NCI-H146 treated with DMSO at 0.1 percent for 48 hours (cell line): ENCODE results near the gene WFDC1.
A peak's percentile ranks its signal among the peaks of the same experiment; 100 is the strongest.

Experiments
- DNase-seq: peaks from one replicate; lab custom pipeline; 2025; ENCODE audit not compliant: unreplicated experiment; lab: John Stamatoyannopoulos, UW

Gene WFDC1, protein sequence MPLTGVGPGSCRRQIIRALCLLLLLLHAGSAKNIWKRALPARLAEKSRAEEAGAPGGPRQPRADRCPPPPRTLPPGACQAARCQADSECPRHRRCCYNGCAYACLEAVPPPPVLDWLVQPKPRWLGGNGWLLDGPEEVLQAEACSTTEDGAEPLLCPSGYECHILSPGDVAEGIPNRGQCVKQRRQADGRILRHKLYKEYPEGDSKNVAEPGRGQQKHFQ

DNA sequence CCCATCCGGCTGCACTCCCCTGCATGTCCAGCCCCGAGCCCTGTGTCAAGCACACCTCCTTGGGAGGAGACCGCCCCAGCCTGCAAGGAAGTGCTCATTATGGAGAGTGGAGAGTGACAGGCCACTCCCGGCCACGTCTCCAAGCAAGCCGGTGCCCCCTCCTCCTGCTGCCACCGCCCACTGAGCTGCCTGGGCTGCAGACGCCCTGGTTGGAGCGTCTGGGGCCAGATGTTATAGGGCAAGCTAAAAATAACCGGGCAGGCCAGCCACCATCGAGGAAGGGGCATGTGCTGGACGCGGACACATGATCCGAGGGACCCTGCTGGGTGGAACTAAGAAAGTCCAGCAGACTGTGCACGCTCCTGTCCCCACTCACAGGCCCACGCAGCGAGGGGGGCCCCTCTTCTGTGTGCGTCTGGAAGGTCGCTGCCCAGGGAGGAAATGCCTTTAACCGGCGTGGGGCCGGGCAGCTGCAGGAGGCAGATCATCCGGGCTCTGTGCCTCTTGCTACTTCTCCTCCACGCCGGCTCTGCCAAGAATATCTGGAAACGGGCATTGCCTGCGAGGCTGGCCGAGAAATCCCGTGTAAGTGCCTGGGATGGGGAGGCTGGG is at the start of gene WFDC1:
Gene WFDC1, plus strand, starts transcription at position 348 of the 612 bp plus-strand sequence. Its CDS starts 94 bp downstream, at position 442.
- peak; percentile 3 for DNase-seq

DNA sequence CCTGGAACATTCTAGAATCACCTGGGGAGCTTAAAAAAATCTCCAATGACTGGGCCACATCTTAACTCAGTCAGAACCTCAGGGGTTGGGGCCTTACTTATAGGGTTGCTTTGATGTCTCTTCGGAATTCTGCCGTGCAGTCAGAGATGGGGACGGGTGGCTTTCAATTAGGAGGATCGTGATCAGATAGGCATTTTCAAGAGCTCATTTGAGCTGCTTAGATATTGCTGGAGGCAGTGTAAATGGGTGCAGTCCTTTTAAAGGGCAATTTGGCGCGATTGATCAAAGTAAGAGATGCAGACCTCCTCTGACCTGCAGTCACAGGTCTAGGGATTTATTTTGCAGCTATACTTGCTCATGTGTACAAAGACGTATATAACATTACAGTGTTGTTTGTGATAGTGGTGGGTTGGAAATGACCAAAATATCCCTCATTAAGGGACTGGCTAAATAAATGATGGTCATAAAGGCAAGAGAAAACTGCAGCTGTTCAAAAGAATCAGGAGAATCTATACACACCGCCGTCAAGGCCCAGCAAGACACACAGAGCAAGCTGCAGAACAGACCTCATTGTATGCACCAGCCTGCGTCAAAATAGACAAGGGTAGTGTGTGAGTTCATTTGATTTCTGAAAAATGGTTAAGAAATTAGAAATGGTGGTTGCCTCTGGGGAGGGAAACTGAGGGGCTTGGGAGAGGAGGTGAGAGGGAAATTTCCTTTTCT is 48.6 kb upstream of the WFDC1 start:
- no peak for DNase-seq

DNA sequence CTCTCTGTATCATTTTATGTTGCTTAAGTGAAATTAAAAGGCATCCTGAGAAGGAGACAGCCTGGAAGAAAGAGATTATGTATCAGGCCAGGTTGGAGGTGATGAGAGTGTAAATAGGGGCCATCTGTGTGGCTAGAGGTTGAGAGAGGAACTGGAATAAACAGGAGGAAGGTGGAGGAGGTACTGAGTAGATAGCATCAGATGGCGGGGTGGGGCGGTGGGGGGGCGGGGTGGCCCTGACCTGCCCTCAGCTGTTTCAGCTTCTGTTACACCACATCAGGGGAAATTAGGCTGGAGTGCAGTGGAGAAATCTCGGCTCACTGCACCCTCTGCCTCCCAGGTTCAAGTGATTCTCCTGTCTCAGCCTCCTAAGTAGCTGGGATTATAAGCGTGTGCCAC is 48.0 kb upstream of the WFDC1 start:
- DNase-seq: no peak

DNA sequence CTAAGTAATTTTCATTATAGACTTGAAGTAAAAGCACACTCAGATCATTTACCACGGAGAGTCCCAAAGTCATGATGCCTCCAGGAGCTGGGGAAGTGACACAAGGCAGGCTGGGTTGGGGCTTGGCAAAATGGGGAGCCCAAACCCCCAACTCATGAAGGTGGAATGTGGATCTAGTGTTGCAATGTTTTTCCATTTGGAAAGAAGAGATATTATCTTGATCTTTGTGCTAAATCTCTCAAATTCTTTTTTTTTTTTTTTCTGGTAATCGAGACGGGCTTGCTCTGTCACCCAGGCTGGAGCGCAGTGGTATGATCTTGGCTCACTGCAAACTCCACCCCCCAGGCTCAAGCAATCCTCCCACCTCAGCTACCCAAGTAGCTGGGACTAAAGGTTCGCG is 47.3 kb upstream of the WFDC1 start:
- no peak for DNase-seq

DNA sequence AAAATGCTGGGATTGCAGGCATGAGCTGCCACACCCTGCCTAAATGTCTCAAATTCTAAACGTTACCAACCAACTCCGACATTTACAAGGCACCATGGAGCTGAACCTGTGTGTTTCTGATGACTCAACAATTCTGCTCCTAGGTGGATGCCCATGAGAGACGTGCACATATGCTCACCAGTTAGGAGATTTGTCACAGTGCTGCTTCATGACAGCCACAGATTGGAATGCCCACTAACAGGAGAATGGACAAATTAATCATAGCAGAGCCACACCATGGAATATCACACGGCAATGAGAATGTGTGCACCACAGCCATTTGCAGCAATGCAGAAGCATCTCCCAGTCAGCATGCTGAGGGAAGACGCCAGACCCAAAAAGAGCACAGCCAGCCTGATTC is 46.8 kb upstream of the WFDC1 start:
- DNase-seq: no peak

DNA sequence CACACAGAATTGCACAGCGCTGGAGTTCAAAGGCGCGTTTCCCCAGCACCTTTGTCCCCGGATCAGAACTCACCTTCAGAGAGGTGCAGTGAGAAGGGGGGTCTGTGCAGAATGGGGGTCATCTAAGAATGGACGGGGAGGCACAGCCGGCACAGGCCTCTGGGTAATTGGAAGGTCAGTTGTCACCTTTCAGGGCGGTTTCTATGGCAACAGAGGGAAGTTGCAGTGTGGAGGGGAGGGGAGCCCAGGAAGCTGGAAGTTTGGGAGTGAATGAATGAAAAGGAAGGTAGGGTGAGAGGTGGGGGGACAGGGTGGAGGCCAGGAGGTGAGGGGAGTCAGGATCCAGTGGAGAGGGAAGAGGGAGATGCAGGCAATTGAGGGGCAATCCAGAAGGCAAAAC is 42.5 kb upstream of the WFDC1 start:
- no peak for DNase-seq

DNA sequence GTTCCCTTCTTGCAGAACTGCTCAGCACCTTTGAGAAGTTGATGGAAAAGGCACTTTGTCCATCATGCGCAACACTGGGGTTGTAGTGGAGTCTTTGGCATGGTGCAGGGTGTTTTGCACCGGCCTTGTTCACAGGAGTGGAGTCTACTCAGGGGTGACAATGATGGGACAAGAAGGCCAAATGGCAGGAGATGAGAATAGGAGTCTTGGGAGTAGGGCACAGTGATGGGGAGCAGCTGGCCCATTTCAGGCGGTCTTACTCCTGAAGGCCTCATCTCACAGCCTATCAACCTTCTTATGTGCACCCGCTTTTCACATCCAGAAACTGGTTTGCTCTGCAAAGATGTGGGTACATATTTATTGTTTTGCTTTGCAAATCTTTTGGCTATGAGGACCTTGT is 41.5 kb upstream of the WFDC1 start:
- DNase-seq: no peak

DNA sequence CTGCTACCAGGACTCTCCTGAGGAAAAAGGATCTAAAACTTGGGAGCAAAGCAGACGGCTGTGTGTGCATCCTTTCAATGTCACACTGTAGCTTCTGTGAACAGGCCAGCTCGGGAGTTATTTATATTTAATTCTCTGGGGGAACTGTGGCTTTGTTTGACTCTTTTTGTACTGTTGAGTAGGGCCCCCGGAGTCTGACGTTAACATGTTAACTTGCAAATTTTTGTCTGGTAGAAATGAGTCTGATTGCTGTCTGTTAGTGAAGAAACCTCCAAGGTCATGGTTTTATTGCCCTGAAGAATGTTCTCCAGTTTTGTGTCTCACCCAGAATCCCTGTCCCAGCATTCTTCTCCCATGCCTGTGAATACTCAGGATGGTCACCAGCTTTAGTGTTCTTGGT is 40.6 kb upstream of the WFDC1 start:
- DNase-seq: no peak

DNA sequence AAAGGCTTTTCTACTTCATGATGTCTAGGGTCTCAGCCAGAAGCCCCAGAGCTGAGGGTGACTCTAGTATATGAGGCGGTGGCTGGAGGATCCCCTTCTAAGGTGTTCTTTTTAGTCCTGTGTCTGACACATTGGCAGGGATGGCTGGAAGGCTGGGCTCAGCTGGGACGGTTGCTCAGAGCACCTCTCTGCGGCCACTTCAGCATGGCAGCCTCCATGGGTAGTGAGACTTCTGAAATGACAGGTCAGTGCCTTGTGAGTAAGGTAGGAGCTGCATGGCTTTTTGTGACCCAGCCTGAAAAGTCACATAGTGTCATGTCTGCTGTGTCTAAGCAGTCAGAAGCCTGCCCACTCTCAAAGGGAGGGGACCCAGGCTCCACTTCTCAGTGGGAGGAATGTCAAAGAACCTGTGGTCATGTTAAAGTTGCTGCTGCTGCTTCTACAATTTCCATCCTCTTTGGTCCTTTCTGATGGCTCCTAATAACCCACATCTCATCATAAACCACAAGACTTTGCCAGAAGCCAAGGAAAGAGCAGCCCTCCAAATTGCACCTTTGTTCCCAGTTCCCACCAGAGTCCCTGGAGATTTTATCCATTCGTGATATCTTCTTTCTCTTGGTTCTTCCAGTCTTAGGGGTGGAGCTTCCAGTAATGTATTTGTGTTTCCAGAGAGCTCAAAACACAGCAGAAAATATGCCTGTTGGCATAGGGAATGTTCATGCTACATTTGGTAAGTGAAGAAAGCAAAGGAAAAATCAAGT is 39.4 kb upstream of the WFDC1 start:
- DNase-seq: no peak

DNA sequence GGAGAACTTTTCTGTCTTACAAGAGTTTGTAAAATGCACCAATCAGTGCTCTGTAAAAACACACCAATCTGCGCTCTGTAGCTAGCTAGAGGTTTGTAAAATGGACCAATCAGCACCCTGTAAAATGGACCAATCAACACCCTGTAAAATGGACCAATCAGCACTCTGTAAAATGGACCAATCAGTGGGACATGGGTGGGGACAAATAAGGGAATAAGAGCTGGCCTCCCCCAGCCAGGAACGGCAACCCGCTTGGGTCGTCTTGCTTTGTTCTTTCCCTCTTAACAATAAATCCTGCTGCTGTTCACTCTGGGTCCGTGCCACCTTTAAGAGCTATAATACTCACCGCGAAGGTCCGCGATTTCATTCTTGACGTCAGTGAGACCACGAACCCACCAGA is 36.4 kb upstream of the WFDC1 start:
- DNase-seq: no peak

DNA sequence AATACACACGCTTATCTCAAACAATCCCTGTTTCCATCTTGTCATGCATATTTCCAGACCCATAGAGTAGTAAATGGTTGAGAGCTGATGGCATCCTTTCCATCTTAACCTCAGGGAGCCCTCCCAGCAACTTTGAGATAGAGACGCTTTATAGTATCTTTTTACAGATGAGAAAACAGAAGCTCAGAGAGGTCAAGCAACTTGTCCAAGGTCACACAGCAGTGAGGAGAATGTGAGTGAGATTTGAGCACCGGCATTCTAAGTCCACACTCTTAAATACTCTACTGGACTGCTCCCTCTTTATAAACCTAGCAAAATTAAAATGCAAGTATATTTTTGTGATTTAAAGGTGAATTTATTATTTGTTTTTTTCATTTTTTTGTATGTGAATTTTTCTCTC is 35.0 kb upstream of the WFDC1 start:
- no peak for DNase-seq

DNA sequence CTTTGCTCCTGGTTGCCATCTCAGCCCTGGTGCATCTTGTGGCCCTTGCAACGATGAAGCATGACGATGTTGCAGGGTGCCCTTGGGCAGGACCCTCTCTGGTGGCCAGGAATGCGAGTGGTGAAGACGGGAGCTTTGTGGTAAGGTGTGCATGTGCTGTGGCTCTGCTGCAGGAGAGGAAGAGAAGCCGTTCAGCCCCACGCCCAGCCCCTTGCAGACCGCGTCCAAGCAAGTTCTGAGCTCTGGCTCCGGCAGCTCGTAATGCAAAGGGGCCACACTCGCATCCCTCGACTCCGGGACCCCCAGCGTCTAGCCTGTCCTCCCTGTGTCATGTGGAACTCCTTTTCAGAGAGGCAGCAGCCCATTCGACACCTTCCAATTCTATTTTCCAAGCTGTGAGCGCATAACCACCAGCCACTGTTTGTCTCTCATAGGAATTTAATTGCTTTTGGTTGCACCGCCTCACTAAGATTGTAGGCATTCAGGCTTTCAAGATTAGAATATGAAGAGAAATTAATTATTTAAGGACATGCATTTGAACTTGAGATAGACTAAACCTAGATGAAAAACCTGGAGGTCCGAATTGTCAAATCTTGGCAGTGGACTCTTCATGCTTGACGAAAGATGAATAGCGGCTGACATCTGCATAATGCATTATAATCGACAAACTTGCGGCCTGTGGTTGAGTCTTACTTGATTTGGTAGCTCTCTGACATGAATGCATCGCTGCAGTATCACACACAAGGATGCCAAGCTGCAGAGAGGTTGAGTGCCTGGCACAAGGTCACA is 33.7 kb upstream of the WFDC1 start:
- no peak for DNase-seq

DNA sequence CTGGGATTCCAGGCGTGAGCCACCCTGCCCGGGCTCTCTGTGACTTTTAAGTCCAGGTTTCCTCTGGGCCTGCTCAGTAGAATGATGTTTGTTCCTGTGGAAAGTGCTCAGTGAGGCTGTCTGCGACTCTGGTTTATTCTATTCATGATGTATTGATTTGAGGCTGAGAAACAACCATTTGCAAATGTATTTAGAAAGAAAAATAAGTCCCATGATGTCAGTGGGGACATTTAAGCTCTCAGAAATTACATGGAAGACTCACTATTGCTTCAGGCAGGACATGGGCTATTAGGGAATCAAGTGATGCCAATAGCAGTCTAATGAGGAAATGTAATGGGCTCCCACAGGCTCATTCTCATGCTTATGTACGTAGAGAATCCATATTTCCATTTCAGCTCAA is 32.6 kb upstream of the WFDC1 start:
- DNase-seq: no peak

DNA sequence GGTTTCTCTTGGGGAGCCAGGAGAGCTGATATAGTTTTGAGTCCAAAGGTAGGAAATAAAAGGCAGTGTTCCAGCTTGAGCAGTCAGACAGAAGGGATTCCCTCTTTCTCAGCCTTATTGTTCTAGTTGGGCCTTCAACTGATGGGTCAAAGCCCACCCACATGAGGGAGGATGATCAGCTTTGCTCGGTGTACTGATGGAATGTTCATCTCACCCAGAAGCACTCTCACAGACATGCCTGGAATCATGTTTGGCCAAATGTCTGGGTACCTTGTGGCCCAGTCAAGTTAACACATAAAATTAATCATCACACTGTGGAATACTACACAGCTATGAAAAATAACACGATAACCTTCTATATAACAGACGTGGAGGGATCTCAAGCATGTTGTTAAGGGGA is 31.7 kb upstream of the WFDC1 start:
- DNase-seq: no peak

DNA sequence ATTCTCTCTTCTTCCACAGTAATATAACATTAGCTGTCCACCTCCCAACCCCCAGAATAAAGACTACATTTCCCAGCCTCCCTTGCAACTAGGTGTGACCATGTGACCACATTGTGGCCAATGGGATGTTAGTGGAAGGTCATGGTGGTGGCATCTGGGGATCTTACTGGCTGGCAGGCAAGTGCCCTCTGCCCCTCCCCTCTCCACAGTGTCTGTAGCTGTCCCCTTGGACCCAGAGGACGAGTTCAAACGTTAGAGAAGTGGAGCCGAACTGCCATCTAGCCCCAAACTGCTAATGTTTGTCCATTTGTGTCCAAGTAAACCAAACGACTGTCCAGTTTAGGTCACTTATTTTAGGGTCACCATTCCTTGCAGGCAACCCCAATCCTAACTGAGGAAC is 28.2 kb upstream of the WFDC1 start:
- peak; percentile 4 for DNase-seq

DNA sequence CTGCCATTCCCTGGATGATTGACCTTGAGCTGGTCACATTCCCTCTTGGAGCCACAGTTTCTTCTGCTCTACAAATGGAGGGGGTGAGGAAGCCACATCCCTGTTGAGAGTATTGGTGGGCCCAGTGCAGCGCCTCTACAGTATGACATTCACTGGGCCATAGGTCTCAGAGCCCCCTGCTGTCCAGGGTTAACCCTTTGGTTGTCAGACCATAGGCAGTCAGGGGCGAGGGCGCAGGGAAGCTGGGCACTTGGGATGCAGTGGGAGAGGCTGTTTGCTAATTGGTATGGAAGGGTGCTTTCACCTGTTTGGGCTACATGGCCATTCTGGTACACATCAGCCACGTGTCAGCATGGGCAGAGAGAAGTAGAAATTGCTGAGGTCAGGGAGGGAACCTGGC is 27.3 kb upstream of the WFDC1 start:
- DNase-seq: no peak

DNA sequence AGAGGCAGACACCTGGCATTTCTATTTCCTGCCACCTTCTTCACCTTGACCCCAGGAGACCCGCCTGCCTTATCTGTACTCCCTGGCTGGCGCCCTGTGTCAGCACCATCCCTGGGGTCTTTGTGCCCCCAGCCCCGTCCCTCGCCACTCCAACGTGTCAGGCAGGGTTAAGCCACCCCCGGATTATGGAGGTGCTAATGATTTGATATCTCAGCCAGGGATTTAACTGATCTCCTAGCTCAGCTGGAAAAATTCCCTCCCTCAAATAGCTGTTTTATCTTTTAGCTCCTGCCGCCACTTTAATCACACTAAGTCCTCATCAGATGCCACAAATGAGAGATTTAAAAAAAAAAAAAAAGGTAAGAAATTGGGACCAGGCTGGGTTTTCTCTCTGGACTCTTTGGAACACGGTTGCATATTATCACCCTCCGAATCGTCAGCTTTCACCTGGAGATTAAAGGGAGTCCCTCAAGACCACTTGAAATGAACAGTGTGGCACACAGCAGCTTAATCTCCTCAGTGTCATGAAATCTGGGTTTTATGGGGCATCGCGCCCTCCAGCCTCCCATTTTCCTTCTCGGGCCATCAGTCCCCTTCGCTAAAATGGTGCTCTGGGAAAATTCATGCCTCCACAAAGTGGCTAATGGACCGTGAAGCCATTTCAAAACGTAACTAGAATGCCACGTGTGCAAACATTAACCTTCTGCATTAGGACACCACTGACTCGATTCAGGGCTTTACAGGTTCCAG is 26.2 kb upstream of the WFDC1 start:
- DNase-seq: peak; percentile 30

DNA sequence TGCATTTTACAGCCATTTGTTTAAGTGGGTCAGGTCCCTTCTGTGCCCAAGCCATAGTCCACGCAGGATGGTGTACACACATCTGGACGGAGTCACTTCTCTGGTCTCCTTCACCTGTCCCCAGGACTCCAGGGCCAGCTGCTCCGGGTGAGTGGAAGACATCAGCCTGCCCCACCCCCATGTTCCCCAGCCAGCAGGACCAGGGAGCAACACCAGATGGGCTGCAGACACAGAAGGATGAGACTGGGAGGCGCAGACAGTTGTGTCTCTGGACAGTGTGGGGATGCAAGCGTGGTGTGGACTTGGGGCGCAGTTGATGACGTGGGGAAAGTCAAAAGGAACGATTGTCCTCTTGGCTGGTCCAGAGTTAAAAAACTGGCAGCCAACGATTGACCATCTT is 24.6 kb upstream of the WFDC1 start:
- DNase-seq: no peak

DNA sequence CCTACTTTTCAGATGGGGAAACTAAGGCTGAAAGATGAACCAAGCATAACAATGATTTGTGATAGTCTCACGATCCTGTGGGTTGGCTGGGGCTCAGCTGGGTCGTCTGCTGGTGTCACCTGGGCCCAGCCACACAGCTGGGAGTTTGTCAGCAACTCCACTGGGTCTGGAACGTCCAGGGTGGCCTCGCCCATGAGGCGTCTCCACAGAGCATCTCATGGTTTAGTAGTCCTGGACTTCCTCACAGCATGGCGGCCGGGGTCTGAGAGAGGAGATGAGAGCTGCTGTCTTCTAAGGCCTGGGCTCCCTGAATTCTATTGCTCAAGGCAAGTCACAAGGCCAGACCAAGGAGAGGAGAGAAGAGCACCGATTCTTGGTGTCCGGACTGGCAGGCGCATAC is 24.1 kb upstream of the WFDC1 start:
- DNase-seq: no peak

DNA sequence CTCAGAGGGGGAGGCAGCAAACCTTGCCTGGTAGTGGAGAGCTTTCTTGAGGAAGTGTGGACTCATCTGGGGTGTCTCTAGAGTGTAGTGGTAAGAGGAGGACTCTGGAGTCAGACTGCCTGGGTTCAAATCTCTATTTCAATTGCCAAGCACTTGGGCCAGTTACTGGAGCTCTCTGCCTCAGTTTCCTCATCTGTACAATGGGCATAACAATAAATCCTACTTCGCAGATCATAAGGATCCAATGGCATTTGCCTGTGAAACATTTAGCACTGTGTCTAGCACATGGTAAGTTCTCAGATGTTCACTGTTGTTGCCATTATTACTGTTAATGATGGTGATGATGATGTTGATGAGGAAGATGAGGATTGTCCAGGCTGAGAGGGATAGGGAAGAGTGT is 23.6 kb upstream of the WFDC1 start:
- DNase-seq: no peak
